Ovary (tissue), 3 donors: ENCODE measurements around the gene TNFAIP8L3.

Experiments used
- EP300 ChIP-seq: sonication (generic); formaldehyde crosslinking; IDR thresholded peaks from one replicate; pipeline ENCODE4 v1.6.1; 2017; ENCODE audit warnings: antibody characterized with exemption
- POLR2A ChIP-seq: fragments of 450-650 bp; IDR thresholded peaks from one replicate; pipeline ENCODE4 v1.6.1; 2017; ENCODE audit warnings: antibody characterized with exemption, mild to moderate bottlenecking, moderate library complexity
- TF ChIP-seq, protein P1 (sequence below), 3 donors: fragments of 450-650 bp in 2 of 3; fragments of 200-600 bp in 1 of 3; IDR thresholded peaks; one replicate each; pipeline versions ENCODE4 v1.5.1 to v1.8.0; 2016 to 2022; ENCODE audit warnings: antibody characterized with exemption in 3 of 3, mild to moderate bottlenecking in 1 of 3
- donor health status: DM: no; HTN: no; CAD: no.

- TF ChIP-seq, protein P1, sequence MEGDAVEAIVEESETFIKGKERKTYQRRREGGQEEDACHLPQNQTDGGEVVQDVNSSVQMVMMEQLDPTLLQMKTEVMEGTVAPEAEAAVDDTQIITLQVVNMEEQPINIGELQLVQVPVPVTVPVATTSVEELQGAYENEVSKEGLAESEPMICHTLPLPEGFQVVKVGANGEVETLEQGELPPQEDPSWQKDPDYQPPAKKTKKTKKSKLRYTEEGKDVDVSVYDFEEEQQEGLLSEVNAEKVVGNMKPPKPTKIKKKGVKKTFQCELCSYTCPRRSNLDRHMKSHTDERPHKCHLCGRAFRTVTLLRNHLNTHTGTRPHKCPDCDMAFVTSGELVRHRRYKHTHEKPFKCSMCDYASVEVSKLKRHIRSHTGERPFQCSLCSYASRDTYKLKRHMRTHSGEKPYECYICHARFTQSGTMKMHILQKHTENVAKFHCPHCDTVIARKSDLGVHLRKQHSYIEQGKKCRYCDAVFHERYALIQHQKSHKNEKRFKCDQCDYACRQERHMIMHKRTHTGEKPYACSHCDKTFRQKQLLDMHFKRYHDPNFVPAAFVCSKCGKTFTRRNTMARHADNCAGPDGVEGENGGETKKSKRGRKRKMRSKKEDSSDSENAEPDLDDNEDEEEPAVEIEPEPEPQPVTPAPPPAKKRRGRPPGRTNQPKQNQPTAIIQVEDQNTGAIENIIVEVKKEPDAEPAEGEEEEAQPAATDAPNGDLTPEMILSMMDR (IDR thresholded peaks at IDR 0.05): no peak
- TF ChIP-seq EP300 (no peak), POLR2A (no peak)
Measured at GRCh38 chr15:51087513-51087912, 7.2 kb downstream of the TNFAIP8L3 start.
